Tibial artery (tissue), 4 donors: Measurements from ENCODE around the gene PNLIPRP1.

Experiments
- DNase-seq, 2 donors: peaks; one replicate each; pipeline ENCODE4 v3.0.0-alpha.2; 2019
- H3K27ac ChIP-seq, 2 donors: fragments of 200-600 bp; sonication (generic) in 1 of 2; 1 replicate in 1 of 2; 2 replicates in 1 of 2; pipeline ENCODE4 v1.5.1; 2018 to 2019; ENCODE audit warnings: mild to moderate bottlenecking in 1 of 2
- H3K27me3 ChIP-seq, 2 donors: fragments of 200-600 bp; sonication (generic) in 1 of 2; one replicate each; pipeline versions ENCODE4 v1.5.1 to v1.6.0; 2016 to 2019
- H3K36me3 ChIP-seq, 3 donors: fragments of 200-600 bp; sonication (generic) in 2 of 3; one replicate each; pipeline ENCODE4 v1.5.1; 2016 to 2019; ENCODE audit warnings: mild to moderate bottlenecking in 2 of 3
- H3K4me1 ChIP-seq, 4 donors: fragments of 200-600 bp; sonication (generic) in 2 of 4; 1 replicate in 3 of 4; 2 replicates in 1 of 4; pipeline ENCODE4 v1.5.1; 2016 to 2019
- H3K4me3 ChIP-seq, 2 donors: fragments of 200-600 bp; sonication (generic) in 1 of 2; 1 replicate in 1 of 2; 2 replicates in 1 of 2; pipeline ENCODE4 v1.5.1; 2018 to 2019; ENCODE audit warnings: mild to moderate bottlenecking in 2 of 2
- H3K9me3 ChIP-seq, 3 donors: fragments of 200-600 bp; sonication (generic) in 1 of 3; one replicate each; pipeline ENCODE4 v1.5.1; 2016 to 2019
- intact Hi-C: fragments of 100-400 bp; cut with DNase I; formaldehyde crosslinking; loops from one replicate; pipeline ENCODE4 v1.15.0; 2023; ENCODE audit warnings: low total_unique reads
- TF ChIP-seq, protein P1 (sequence below), 2 experiments: fragments of 200-600 bp in 1 of 2; fragments of 450-650 bp in 1 of 2; IDR thresholded peaks; one replicate each; pipeline ENCODE4 v1.5.1; 2017 to 2019; ENCODE audit warnings: antibody characterized with exemption in 2 of 2, mild to moderate bottlenecking in 1 of 2, moderate library complexity in 1 of 2

The PNLIPRP1 gene

DNA sequence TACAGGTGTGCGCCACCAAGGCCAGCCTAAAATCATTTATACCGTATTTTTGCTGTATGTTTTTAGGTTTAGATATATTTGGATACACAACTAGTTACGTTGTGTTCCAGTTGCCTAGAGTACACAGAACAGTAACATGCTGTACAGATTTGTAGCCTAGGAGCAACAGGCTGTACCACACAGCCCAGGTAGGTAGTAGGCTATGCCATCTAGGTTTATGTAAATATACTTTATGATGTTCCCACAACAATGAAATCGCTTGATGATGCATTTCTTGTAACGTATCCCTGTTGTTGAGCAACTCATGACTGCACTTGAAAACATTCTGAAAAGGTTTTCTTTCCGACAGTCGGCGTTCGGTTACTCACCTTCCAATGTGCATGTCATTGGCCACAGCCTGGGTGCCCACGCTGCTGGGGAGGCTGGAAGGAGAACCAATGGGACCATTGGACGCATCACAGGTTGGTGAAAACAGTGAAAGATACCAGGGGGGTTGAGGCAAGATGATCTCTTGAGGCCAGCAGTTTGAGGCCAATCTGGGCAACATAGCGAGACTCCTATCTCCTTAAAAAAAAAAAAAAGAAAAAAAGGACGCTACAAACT lies 37.3 kb upstream of the PNLIPRP1 start:
- no peak overlapping the region for H3K4me3 ChIP-seq
- H3K36me3 ChIP-seq: no peaks in the 10 kb centered on the region
- TF ChIP-seq, protein P1, sequence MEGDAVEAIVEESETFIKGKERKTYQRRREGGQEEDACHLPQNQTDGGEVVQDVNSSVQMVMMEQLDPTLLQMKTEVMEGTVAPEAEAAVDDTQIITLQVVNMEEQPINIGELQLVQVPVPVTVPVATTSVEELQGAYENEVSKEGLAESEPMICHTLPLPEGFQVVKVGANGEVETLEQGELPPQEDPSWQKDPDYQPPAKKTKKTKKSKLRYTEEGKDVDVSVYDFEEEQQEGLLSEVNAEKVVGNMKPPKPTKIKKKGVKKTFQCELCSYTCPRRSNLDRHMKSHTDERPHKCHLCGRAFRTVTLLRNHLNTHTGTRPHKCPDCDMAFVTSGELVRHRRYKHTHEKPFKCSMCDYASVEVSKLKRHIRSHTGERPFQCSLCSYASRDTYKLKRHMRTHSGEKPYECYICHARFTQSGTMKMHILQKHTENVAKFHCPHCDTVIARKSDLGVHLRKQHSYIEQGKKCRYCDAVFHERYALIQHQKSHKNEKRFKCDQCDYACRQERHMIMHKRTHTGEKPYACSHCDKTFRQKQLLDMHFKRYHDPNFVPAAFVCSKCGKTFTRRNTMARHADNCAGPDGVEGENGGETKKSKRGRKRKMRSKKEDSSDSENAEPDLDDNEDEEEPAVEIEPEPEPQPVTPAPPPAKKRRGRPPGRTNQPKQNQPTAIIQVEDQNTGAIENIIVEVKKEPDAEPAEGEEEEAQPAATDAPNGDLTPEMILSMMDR (IDR thresholded peaks at IDR 0.05): no peak
- peaks cover 0 to 2% of the 10 kb centered on the region in 2 donors for H3K27me3 ChIP-seq
- H3K27ac ChIP-seq: no peak overlapping the region
- DNase-seq: no peak
- no peaks in the 10 kb centered on the region for H3K9me3 ChIP-seq
- no peaks in the 10 kb centered on the region for H3K4me1 ChIP-seq
- intact Hi-C loops: no loop called here

DNA sequence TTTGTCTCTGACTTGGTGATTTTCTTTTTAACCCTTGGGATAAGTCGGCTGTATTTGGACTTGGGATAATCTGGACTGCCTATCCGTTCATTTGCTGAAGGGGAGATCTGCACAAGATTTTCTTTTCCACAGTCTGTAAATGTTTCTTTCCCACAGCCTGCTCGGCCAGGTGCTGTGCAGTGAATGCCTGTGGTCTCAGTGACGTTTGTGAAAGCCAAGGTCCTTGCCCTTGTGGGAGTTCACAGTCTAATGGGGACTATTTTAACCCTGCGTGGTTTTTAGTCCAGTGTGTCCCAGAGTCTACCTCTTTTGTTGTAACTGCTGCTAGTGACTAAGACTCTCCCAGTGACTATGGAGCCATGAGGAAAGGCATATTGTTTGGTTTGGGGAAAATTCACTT lies 36.1 kb upstream of the PNLIPRP1 start:
- TF ChIP-seq, protein P1 (IDR thresholded peaks at IDR 0.05): no peak
- DNase-seq: no peak
- intact Hi-C loops: no loop called here
- no peaks in the 10 kb centered on the region for H3K36me3 ChIP-seq
- H3K9me3 ChIP-seq: no peaks in the 10 kb centered on the region
- peaks cover 0 to 2% of the 10 kb centered on the region in 2 donors for H3K27me3 ChIP-seq
- H3K4me3 ChIP-seq: no peak overlapping the region
- H3K27ac ChIP-seq: no peak overlapping the region
- H3K4me1 ChIP-seq: no peaks in the 10 kb centered on the region

DNA sequence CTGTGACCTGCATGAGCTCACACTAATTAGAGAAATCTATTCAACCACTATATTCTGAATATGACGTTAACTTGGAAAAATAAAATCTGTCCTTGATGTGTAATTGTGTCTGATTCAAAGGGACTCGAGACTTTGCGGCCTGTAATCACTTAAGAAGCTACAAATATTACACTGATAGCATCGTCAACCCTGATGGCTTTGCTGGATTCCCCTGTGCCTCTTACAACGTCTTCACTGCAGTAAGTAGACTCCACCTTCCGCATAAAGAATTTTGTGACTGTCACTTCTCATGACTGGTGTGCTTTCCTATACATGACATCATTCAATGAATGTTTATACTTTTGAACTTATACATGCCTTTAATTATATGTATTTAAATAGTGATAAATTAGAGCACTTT lies 34.9 kb upstream of the PNLIPRP1 start:
- intact Hi-C loops: no loop called here

DNA sequence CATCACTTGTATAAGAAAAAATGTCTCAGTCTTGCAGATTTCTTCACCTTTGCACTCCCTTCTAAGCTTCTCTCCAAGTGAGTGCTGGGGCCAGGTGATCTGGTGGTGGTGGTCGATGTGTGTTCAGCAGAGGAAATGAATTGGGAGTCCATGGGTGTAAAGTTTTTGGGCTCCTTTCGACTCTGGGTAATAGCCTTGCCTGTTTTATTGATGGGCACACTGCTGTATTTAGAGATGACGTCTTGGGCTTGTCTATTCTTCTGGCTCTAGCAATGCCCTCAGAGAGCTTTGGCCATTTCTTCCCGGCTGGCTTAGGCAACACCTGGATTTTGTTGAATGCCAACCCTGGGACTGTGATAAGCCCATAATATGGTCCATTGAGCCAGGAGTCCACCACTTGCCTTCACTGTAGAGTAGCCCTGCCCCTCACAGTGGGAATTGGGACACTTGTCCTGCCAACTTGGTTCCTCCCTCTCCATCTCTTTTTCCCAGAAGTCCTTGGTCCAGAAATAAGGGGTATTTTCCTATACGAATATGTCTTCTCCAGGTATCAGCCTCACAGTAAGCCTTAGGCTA lies 33.4 kb upstream of the PNLIPRP1 start:
- Histone ChIP-seq H3K27me3 (peaks cover 0 to 2% of the 10 kb centered on the region in 2 donors), H3K4me1 (no peaks in the 10 kb centered on the region), H3K27ac (no peak overlapping the region), H3K9me3 (no peaks in the 10 kb centered on the region), H3K4me3 (no peak overlapping the region), H3K36me3 (no peaks in the 10 kb centered on the region)
- intact Hi-C loops: no loop called here
- TF ChIP-seq, protein P1 (IDR thresholded peaks at IDR 0.05): no peak
- DNase-seq: no peak

More for the DNA sequence above, 34.9 kb upstream of the PNLIPRP1 start:
- TF ChIP-seq, protein P1 (IDR thresholded peaks at IDR 0.05): no peak
- Histone ChIP-seq H3K4me3 (no peak overlapping the region), H3K9me3 (no peaks in the 10 kb centered on the region), H3K27ac (no peak overlapping the region), H3K36me3 (no peaks in the 10 kb centered on the region), H3K27me3 (peaks cover 0 to 2% of the 10 kb centered on the region in 2 donors), H3K4me1 (no peaks in the 10 kb centered on the region)
- no peak for DNase-seq

DNA sequence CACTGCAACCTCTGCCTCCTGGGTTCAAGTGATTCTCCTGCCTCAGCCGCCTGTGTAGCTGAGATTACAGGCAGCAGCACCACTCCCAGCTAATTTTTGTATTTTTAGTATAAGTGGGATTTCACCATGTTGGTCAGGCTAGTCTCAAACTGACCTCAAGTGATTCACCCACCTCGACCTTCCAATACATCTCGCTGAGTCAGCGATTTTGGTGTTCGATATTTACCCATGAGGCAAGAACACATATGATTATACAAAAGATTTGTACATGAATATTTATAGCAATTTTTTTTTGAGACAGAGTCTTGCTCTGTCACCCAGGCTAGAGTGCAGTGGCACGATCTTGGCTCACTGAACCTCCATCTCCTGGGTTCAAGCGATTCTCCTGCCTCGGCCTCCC lies 25.2 kb upstream of the PNLIPRP1 start:
- Histone ChIP-seq H3K9me3 (no peaks in the 10 kb centered on the region), H3K36me3 (no peaks in the 10 kb centered on the region), H3K27me3 (no peaks in the 10 kb centered on the region), H3K27ac (no peak overlapping the region), H3K4me3 (no peak overlapping the region), H3K4me1 (no peaks in the 10 kb centered on the region)
- TF ChIP-seq, protein P1 (IDR thresholded peaks at IDR 0.05): no peak
- DNase-seq: no peak
- intact Hi-C loops: no loop called here
